Tibial nerve (tissue), 3 donors: ENCODE results near the gene TRMT2A.

Experiments used
- CTCF ChIP-seq, 5 experiments: fragments of 200-600 bp in 3 of 5; fragments of 450-650 bp in 2 of 5; sonication (generic) in 3 of 5; IDR thresholded peaks; one replicate each; pipeline ENCODE4 v1.5.1; 2016 to 2019; ENCODE audit warnings: antibody characterized with exemption in 5 of 5, mild to moderate bottlenecking in 3 of 5, moderate library complexity in 2 of 5
- POLR2A ChIP-seq, 2 donors: fragments of 450-650 bp; IDR thresholded peaks; one replicate each; pipeline ENCODE4 v1.6.1; 2017; ENCODE audit warnings: antibody characterized with exemption in 2 of 2, mild to moderate bottlenecking in 2 of 2, moderate library complexity in 2 of 2

GRCh38 chr22:20166703-20167102, 49.7 kb upstream of the TRMT2A start:
- TF ChIP-seq CTCF (IDR thresholded peaks at IDR 0.05) (no peak), POLR2A (IDR thresholded peaks at IDR 0.05) (no peak)
